Muscle of leg (tissue), 11 donors: ENCODE measurements around the gene HMGCL. TPM values are rescaled to one million over a fixed set of nuclear protein-coding genes. Genes with fewer than 3 reads are reported as not detected.

Source experiments
- DNase-seq: peaks from one replicate; pipeline ENCODE4 v3.0.0; 2013
- H3K27ac ChIP-seq: one replicate; pipeline ENCODE4 v1.5.1; 2013; ENCODE audit warnings: mild to moderate bottlenecking, low read length, control low read depth
- H3K27me3 ChIP-seq: one replicate; pipeline ENCODE4 v1.6.1; 2013; ENCODE audit warnings: low read length; ENCODE audit not compliant: control insufficient read depth, insufficient read depth
- H3K36me3 ChIP-seq: one replicate; pipeline ENCODE4 v1.6.1; 2013; ENCODE audit warnings: low read length; ENCODE audit not compliant: control insufficient read depth, insufficient read depth
- H3K4me1 ChIP-seq: one replicate; pipeline ENCODE4 v1.6.1; 2013; ENCODE audit warnings: low read length; ENCODE audit not compliant: control insufficient read depth, insufficient read depth
- H3K4me3 ChIP-seq: one replicate; pipeline ENCODE4 v1.5.1; 2013; ENCODE audit warnings: low read length, control low read depth
- H3K9me3 ChIP-seq: replicated peaks from 2 replicates; pipeline ENCODE4 v1.6.1; 2013; ENCODE audit warnings: low read depth, low read length; ENCODE audit not compliant: control insufficient read depth
- WGBS: methylation state at CpG from one replicate; pipeline ENCODE4 v1.1.5; 2013; ENCODE audit warnings: missing lambda C conversion rate; ENCODE audit not compliant: insufficient coverage; 5-methylcytosine and 5-hydroxymethylcytosine counted together
- polyA plus RNA-seq, 8 donors: library from polyadenylated mRNA; unstranded; fragments of 120-200 nt; gene quantifications; one replicate each; pipeline versions ENCODE4 v1.2.1 to v1.2.3, GENCODE V29; 2013; ENCODE audit warnings: inconsistent platforms in 1 of 8, low replicate concordance in 1 of 8; ENCODE audit not compliant: insufficient read length in 8 of 8, insufficient read depth in 1 of 8
- total RNA-seq: library from RNA; stranded (reverse); fragments of 120-200 nt; gene quantifications from one replicate; pipeline ENCODE4 v1.2.4, GENCODE V29; 2013

HMGCL gene
- total and polyA plus RNA-seq, 9 donors = 21.3 to 33.7 (median 22.8) TPM

DNA sequence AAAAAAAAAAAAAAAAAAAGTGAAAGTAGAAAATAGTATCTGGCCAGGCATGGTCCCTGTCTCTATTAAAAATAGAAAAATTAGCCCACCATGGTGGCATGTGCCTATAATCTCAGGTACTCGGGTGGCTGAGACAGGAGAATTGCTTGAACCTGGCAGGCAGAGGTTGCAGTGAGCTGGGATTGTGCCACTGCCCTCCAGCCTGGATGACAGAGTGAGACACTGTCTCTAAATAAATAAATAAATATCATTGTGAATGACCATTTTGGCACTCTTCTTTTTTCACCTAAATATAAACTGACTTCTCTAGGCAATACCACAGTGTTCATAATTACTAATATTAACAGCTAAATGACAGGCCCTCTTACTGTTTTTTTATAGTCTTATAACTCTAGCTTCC is 67.4 kb downstream of the HMGCL start:
- no CpG with 5 or more reads among the region's 1 CpG for WGBS
- no peak for DNase-seq
- no peaks in the 10 kb centered on the region for H3K9me3 ChIP-seq
- H3K27me3 ChIP-seq = no peaks in the 10 kb centered on the region
- H3K4me1 ChIP-seq = peaks cover 3% of the 10 kb centered on the region
- H3K36me3 ChIP-seq = peaks cover 90% of the 10 kb centered on the region
- no peak overlapping the region for H3K4me3 ChIP-seq
- H3K27ac ChIP-seq = no peak overlapping the region

DNA sequence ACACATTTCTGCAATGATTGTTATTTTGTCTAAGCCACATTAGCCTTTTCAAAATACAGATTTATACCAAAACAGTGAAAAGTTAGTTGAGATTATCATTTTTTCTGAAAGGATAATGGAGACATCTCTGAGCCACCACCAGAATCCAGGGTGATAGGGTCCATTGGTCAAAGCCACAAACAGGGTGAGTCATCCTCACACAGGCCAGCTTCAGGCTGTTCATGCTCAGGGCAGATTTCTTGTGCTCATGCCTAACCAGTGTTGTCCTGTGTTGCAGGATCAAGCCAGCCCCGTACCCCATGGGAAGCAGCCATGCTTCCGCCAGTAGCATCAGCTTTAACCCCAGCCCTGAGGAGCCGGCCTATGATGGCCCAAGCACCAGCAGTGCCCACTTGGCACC is 68.6 kb downstream of the HMGCL start:
- WGBS = 100% methylated on average over 2 of the region's 3 CpGs
- Histone ChIP-seq H3K4me1 (peaks cover 3% of the 10 kb centered on the region), H3K4me3 (no peak overlapping the region), H3K27me3 (no peaks in the 10 kb centered on the region), H3K9me3 (no peaks in the 10 kb centered on the region), H3K36me3 (peaks cover 95% of the 10 kb centered on the region), H3K27ac (no peak overlapping the region)
- DNase-seq = no peak

DNA sequence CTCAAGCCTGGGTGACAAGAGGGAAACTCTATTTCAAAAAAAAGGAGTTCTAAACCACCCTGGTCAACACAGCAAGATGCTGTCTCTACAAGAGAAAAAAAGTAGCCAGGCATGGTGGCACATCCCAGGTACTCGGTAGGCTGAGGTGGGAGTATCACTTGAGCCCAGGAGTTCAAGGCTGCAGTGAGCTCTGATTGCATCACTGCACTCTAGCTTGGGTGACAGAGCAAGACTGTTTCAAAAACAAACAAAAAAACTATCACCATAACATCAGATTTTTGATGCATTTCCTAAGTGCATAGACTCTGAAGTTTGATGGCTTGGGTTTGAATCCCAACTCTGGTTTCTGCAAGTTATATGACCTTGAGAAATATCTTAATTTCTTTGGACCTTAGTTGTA is 72.3 kb downstream of the HMGCL start:
- H3K27ac ChIP-seq = no peak overlapping the region

More for the DNA sequence above, 72.3 kb downstream of the HMGCL start:
- no peaks in the 10 kb centered on the region for H3K27me3 ChIP-seq
- H3K4me3 ChIP-seq = no peak overlapping the region
- H3K36me3 ChIP-seq = peaks cover 82% of the 10 kb centered on the region
- no peak for DNase-seq
- H3K4me1 ChIP-seq = no peaks in the 10 kb centered on the region
- no peaks in the 10 kb centered on the region for H3K9me3 ChIP-seq
- WGBS = no CpG with 5 or more reads among the region's 1 CpG

Other genes with a start within 250 kb of the HMGCL start
- 3,143 TPM for gene RPL11, start 133.6 kb downstream of the HMGCL start, total RNA-seq
- gene RPL11, start 133.6 kb downstream of the HMGCL start, polyA plus RNA-seq = 1,000 to 10,000 TPM; 2,763 to 3,658 (median 3,083) TPM
- gene ELOA, start 82.0 kb downstream of the HMGCL start, total RNA-seq = 25.6 TPM
- 10 to 100 TPM; 21.5 to 32.0 (median 27.5) TPM for gene ELOA, start 82.0 kb downstream of the HMGCL start, polyA plus RNA-seq
- 42.6 TPM for gene PITHD1, start 47.0 kb downstream of the HMGCL start, total RNA-seq
- 10 to 100 TPM; 33.4 to 44.5 (median 37.8) TPM for gene PITHD1, start 47.0 kb downstream of the HMGCL start, polyA plus RNA-seq
- 23.5 TPM for gene LYPLA2, start 34.3 kb downstream of the HMGCL start, total RNA-seq
- 10 to 100 TPM; 35.0 to 42.9 (median 37.1) TPM for gene LYPLA2, start 34.3 kb downstream of the HMGCL start, polyA plus RNA-seq
- gene GALE, start 24.7 kb downstream of the HMGCL start, total RNA-seq = 27.4 TPM
- gene GALE, start 24.7 kb downstream of the HMGCL start, polyA plus RNA-seq = 10 to 100 TPM; 19.5 to 27.8 (median 22.7) TPM
- gene FUCA1, start 42.9 kb upstream of the HMGCL start, total RNA-seq = 20.4 TPM
- 10 to 100 TPM; 12.7 to 17.7 (median 13.6) TPM for gene FUCA1, start 42.9 kb upstream of the HMGCL start, polyA plus RNA-seq
- gene CNR2, start 87.9 kb upstream of the HMGCL start, total RNA-seq = under 0.01 TPM
- under 1 TPM in 7 of 8 donors, not detected in 1; 0.03 to 0.12 (median 0.05) TPM for gene CNR2, start 87.9 kb upstream of the HMGCL start, polyA plus RNA-seq
- 82.9 TPM for gene PNRC2, start 134.4 kb upstream of the HMGCL start, total RNA-seq
- 100 to 1,000 TPM in 7 of 8 donors, 10 to 100 TPM in 1; 98.3 to 131 (median 109) TPM for gene PNRC2, start 134.4 kb upstream of the HMGCL start, polyA plus RNA-seq
- gene SRSF10, start 154.9 kb upstream of the HMGCL start, total RNA-seq = 77.4 TPM
- 100 to 1,000 TPM in 6 of 8 donors, 10 to 100 TPM in 2; 92.8 to 141 (median 111) TPM for gene SRSF10, start 154.9 kb upstream of the HMGCL start, polyA plus RNA-seq